ENCODE results near the gene KPNB1. TPM values are rescaled to one million over a fixed set of nuclear protein-coding genes. Genes with fewer than 3 reads are reported as not detected.

The KPNB1 gene
- total and polyA plus RNA-seq, 5 experiments from 2014 or later = 22.8 to 252 (median 32.2) TPM

- H3K36me3 Mint-ChIP-seq = no peaks in the 10 kb centered on the region
- POLR2A ChIA-PET = interaction anchor here (0.6 to 1.3 kb wide), 4 partner anchors 18 to 195 kb away, joined by 3 to 7 read pairs (median 4); partner anchors contain the start of gene TBX21
- H3K4me1 Mint-ChIP-seq = peaks cover 25 to 44% (median 32%) of the 10 kb centered on the region in 4 donors
- DNase-seq (no peak), ATAC-seq (no peak)
- peak overlapping the region; percentile 80 to 95 (median 88) for H3K4me3 Mint-ChIP-seq
- no peaks in the 10 kb centered on the region for H3K9me3 Mint-ChIP-seq
- H3K27ac Mint-ChIP-seq = peak overlapping the region in 6 of 10 donors; percentile 15 to 92 (median 76)
- H3K27me3 Mint-ChIP-seq = no peaks in the 10 kb centered on the region
These were observed 46.0 kb downstream of the KPNB1 start for GRCh38 chr17:47695429-47696376.

GRCh38 chr17:47696717-47697642 lies 47.3 kb downstream of the KPNB1 start:
- no peaks in the 10 kb centered on the region for H3K9me3 Mint-ChIP-seq
- H3K27ac Mint-ChIP-seq = peak overlapping the region in 2 of 10 donors; percentile 25 to 88
- POLR2A ChIA-PET = interaction anchor here (0.6 kb wide), 3 partner anchors 182 to 193 kb away, joined by 3 to 7 read pairs (median 3); no protein-coding TSS in a partner anchor
- peaks cover 26 to 52% (median 39%) of the 10 kb centered on the region in 4 donors for H3K4me1 Mint-ChIP-seq
- DNase-seq = peak in 1 of 10 donors; percentile 56
- no peaks in the 10 kb centered on the region for H3K27me3 Mint-ChIP-seq
- no peaks in the 10 kb centered on the region for H3K36me3 Mint-ChIP-seq
- H3K4me3 Mint-ChIP-seq = peak overlapping the region in 6 of 10 donors; percentile 3 to 58 (median 26)
- no peak for ATAC-seq

- POLR2A ChIA-PET = interaction anchor here (0.6 to 0.8 kb wide), 4 partner anchors 34 to 192 kb away, joined by 3 to 4 read pairs (median 3); no protein-coding TSS in a partner anchor
- no peaks in the 10 kb centered on the region for H3K9me3 Mint-ChIP-seq
- no peaks in the 10 kb centered on the region for H3K36me3 Mint-ChIP-seq
- H3K27me3 Mint-ChIP-seq = no peaks in the 10 kb centered on the region
- H3K27ac Mint-ChIP-seq = peak overlapping the region in 3 of 10 donors; percentile 2 to 57 (median 42)
- DNase-seq (peak in 1 of 10 donors; percentile 44), ATAC-seq (no peak)
- peaks cover 24 to 52% (median 40%) of the 10 kb centered on the region in 4 donors for H3K4me1 Mint-ChIP-seq
- H3K4me3 Mint-ChIP-seq = peak overlapping the region in 1 of 10 donors; percentile 20
These were observed 48.4 kb downstream of the KPNB1 start for GRCh38 chr17:47697906-47698711.

GRCh38 chr17:47698749-47699535 lies 49.2 kb downstream of the KPNB1 start:
- DNase-seq (peak; percentile 52 to 86 (median 72)), ATAC-seq (peak; percentile 21 to 43)
- Mint-ChIP-seq H3K9me3 (no peaks in the 10 kb centered on the region), H3K27me3 (no peaks in the 10 kb centered on the region), H3K36me3 (no peaks in the 10 kb centered on the region), H3K4me1 (peaks cover 22 to 56% (median 43%) of the 10 kb centered on the region in 4 donors), H3K4me3 (peak overlapping the region in 3 of 10 donors; percentile 15 to 65 (median 33)), H3K27ac (peak overlapping the region in 6 of 10 donors; percentile 38 to 68 (median 50))
- POLR2A ChIA-PET = interaction anchor here (1.0 kb wide), 1 partner anchor 36 kb away, joined by 3 read pairs; no protein-coding TSS in a partner anchor

GRCh38 chr17:47699536-47699840 lies 49.8 kb downstream of the KPNB1 start:
- ATAC-seq (no peak), DNase-seq (peak in 1 of 10 donors; percentile 45)
- Mint-ChIP-seq H3K36me3 (no peaks in the 10 kb centered on the region), H3K9me3 (no peaks in the 10 kb centered on the region), H3K27ac (peak overlapping the region in 3 of 10 donors; percentile 43 to 67 (median 63)), H3K27me3 (no peaks in the 10 kb centered on the region), H3K4me3 (peak overlapping the region in 2 of 10 donors; percentile 65 to 72), H3K4me1 (peaks cover 24 to 62% (median 49%) of the 10 kb centered on the region in 4 donors)
- POLR2A ChIA-PET = interaction anchor here (1.0 kb wide), 1 partner anchor 36 kb away, joined by 3 read pairs; no protein-coding TSS in a partner anchor

- Mint-ChIP-seq H3K4me3 (peak overlapping the region in 5 of 10 donors; percentile 6 to 86 (median 43)), H3K27me3 (no peaks in the 10 kb centered on the region), H3K4me1 (peaks cover 30 to 66% (median 52%) of the 10 kb centered on the region in 4 donors), H3K36me3 (no peaks in the 10 kb centered on the region), H3K9me3 (no peaks in the 10 kb centered on the region), H3K27ac (peak overlapping the region in 6 of 10 donors; percentile 22 to 84 (median 62))
- ATAC-seq (no peak), DNase-seq (no peak)
- POLR2A ChIA-PET = interaction anchor here (1.2 kb wide), 1 partner anchor 40 kb away, joined by 3 read pairs; no protein-coding TSS in a partner anchor
These were observed 51.0 kb downstream of the KPNB1 start for GRCh38 chr17:47700471-47701449.

- Mint-ChIP-seq H3K27ac (peak overlapping the region in 3 of 10 donors; percentile 59 to 91 (median 70)), H3K9me3 (no peaks in the 10 kb centered on the region), H3K4me1 (peaks cover 38 to 71% (median 60%) of the 10 kb centered on the region in 4 donors), H3K4me3 (peak overlapping the region in 4 of 10 donors; percentile 18 to 86 (median 54)), H3K36me3 (no peaks in the 10 kb centered on the region), H3K27me3 (no peaks in the 10 kb centered on the region)
- POLR2A ChIA-PET = interaction anchor here (1.2 kb wide), 1 partner anchor 39 kb away, joined by 3 read pairs; no protein-coding TSS in a partner anchor
- no peak for ATAC-seq
- DNase-seq = no peak
These were observed 51.9 kb downstream of the KPNB1 start for GRCh38 chr17:47701608-47702007.

GRCh38 chr17:47702391-47702995 lies 52.8 kb downstream of the KPNB1 start:
- H3K36me3 Mint-ChIP-seq = no peaks in the 10 kb centered on the region
- no peaks in the 10 kb centered on the region for H3K9me3 Mint-ChIP-seq
- POLR2A ChIA-PET = no interaction called here
- peak overlapping the region in 7 of 10 donors; percentile 40 to 91 (median 68) for H3K27ac Mint-ChIP-seq
- H3K27me3 Mint-ChIP-seq = no peaks in the 10 kb centered on the region
- peak overlapping the region; percentile 7 to 63 (median 50) for H3K4me3 Mint-ChIP-seq
- no peak for ATAC-seq
- peaks cover 46 to 79% (median 68%) of the 10 kb centered on the region in 4 donors for H3K4me1 Mint-ChIP-seq
- no peak for DNase-seq

- DNase-seq = peak in 6 of 10 donors; percentile 17 to 66 (median 46)
- peak; percentile 34 to 58 for ATAC-seq
- Mint-ChIP-seq H3K27me3 (no peaks in the 10 kb centered on the region), H3K9me3 (no peaks in the 10 kb centered on the region), H3K27ac (peak overlapping the region in 8 of 10 donors; percentile 20 to 89 (median 70)), H3K4me1 (peaks cover 44 to 79% (median 72%) of the 10 kb centered on the region in 4 donors), H3K4me3 (peak overlapping the region; percentile 57 to 82 (median 72)), H3K36me3 (no peaks in the 10 kb centered on the region)
- POLR2A ChIA-PET = no interaction called here
These were observed 53.5 kb downstream of the KPNB1 start for GRCh38 chr17:47703191-47703591.

All from naive thymus-derived CD8-positive, alpha-beta T cell (primary cell).